Vagina (tissue), 2 donors: ENCODE results near the gene TMEM222.

Experiments used
- POLR2A ChIP-seq, 2 donors: fragments of 450-650 bp; IDR thresholded peaks; one replicate each; pipeline ENCODE4 v1.6.1; 2017; ENCODE audit warnings: antibody characterized with exemption in 2 of 2, mild to moderate bottlenecking in 2 of 2, moderate library complexity in 2 of 2
- POLR2AphosphoS5 ChIP-seq, 2 donors: sonication (generic); formaldehyde crosslinking; IDR thresholded peaks; one replicate each; pipeline ENCODE4 v1.9.0; 2017; ENCODE audit warnings: antibody characterized with exemption in 2 of 2, mild to moderate bottlenecking in 2 of 2, low read depth in 1 of 2; ENCODE audit not compliant: insufficient read depth in 1 of 2
- TF ChIP-seq, protein P1 (sequence below), 3 experiments: fragments of 450-650 bp in 2 of 3; fragments of 200-600 bp in 1 of 3; sonication (generic) in 1 of 3; IDR thresholded peaks; one replicate each; pipeline ENCODE4 v1.5.1; 2017 to 2019; ENCODE audit warnings: antibody characterized with exemption in 3 of 3, mild to moderate bottlenecking in 2 of 3, moderate library complexity in 2 of 3

DNA sequence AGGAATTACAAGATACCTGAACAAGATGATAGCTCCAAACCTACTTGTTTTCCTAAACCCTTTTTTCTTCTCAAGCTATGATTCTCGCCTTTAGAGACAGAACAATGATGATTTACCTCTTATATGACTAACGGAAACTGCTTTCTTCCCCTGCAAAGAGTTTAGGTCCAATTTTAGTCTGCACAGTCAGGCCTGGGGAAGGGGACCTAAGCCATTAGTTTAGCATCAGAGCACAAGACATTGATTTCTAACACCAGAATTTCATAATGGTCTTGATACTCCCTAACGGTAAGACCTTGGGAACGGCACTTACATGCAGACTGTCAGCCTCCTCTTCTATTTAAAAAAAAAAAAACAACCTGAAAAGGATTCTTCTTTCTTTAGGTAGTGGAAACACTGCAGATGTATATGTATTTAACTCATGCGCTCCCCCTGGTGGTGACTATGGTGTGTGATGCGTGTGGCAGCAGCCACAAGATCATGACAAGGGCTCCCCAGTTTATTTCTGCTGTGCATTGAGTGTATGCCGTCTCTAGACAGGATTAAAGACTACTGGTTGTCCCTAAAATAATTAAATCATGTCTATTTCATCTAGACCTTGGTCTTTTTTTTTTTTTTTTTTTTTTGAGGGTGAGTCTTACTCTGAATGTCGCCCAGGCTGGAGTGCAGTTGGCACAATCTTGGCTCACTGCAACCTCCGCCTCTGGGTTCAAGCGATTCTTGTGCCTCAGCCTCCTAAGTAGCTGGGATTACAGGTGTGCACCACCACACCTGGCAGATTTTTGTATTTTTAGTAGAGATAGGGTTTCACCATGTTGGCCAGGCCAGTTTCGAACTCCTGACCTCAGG is 37.3 kb upstream of the TMEM222 start:
- TF ChIP-seq, protein P1, sequence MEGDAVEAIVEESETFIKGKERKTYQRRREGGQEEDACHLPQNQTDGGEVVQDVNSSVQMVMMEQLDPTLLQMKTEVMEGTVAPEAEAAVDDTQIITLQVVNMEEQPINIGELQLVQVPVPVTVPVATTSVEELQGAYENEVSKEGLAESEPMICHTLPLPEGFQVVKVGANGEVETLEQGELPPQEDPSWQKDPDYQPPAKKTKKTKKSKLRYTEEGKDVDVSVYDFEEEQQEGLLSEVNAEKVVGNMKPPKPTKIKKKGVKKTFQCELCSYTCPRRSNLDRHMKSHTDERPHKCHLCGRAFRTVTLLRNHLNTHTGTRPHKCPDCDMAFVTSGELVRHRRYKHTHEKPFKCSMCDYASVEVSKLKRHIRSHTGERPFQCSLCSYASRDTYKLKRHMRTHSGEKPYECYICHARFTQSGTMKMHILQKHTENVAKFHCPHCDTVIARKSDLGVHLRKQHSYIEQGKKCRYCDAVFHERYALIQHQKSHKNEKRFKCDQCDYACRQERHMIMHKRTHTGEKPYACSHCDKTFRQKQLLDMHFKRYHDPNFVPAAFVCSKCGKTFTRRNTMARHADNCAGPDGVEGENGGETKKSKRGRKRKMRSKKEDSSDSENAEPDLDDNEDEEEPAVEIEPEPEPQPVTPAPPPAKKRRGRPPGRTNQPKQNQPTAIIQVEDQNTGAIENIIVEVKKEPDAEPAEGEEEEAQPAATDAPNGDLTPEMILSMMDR (IDR thresholded peaks at IDR 0.05): peak; percentile 68 to 84 (median 79)
- no peak for TF ChIP-seq POLR2AphosphoS5 (IDR thresholded peaks at IDR 0.05; ENCODE audit: insufficient read depth in 1 of 2, low read depth in 1 of 2)
- no peak for TF ChIP-seq POLR2A (IDR thresholded peaks at IDR 0.05)
